WTC11 (cell line): ENCODE measurements around the gene LRRTM3. TPM values are rescaled to one million over a fixed set of nuclear protein-coding genes. Genes with fewer than 3 reads are reported as not detected.

Experiments
- ATAC-seq: fragments of 200-7000 bp; cut with Tn5 transposase; 2 replicates; pipeline ENCODE4 v1.10.0; 2021; ENCODE audit warnings: mild to moderate bottlenecking, moderate library complexity
- CTCF ChIA-PET: fragments of 300-600 bp; sonication (Branson Sonifier 250); formaldehyde crosslinking; loops from one replicate; lab custom pipeline; 2021; ENCODE audit warnings: antibody characterized with exemption; lab: Charles Lee
- POLR2A ChIA-PET: fragments of 350-600 bp; sonication (Branson Sonifier 250); formaldehyde crosslinking; loops from one replicate; lab custom pipeline; 2021; ENCODE audit warnings: antibody characterized with exemption; lab: Charles Lee
- DNase-seq: peaks from one replicate; pipeline ENCODE4 v3.0.0; 2021; ENCODE audit warnings: low spot score
- H3K27ac Mint-ChIP-seq: 2 replicates; pipeline ENCODE4 v1.8.0; 2021; ENCODE audit warnings: mixed read lengths
- H3K27me3 Mint-ChIP-seq: 2 replicates; pipeline ENCODE4 v1.8.0; 2021; ENCODE audit warnings: low read depth, mild to moderate bottlenecking, moderate library complexity, mixed read lengths
- H3K36me3 Mint-ChIP-seq: 2 replicates; pipeline ENCODE4 v1.8.0; 2021; ENCODE audit warnings: mixed read lengths
- H3K4me1 Mint-ChIP-seq: 2 replicates; pipeline ENCODE4 v1.8.0; 2022; ENCODE audit warnings: mixed read lengths
- H3K4me3 Mint-ChIP-seq: 2 replicates; pipeline ENCODE4 v1.8.0; 2021; ENCODE audit warnings: mild to moderate bottlenecking, moderate library complexity, mixed read lengths
- H3K9me3 Mint-ChIP-seq: 2 replicates; pipeline ENCODE4 v1.8.0; 2021; ENCODE audit warnings: mixed read lengths
- MLX ChIP-seq: sonication (generic); formaldehyde crosslinking; IDR thresholded peaks from 2 replicates; pipeline ENCODE4 v1.8.1; 2023; ENCODE audit warnings: mild to moderate bottlenecking, missing genetic modification reagents, moderate library complexity
- MXD4 ChIP-seq: fragments of 250-450 bp; sonication (Bioruptor Pico); IDR thresholded peaks from 2 replicates; pipeline ENCODE4 v1.8.0; 2021; ENCODE audit warnings: mild to moderate bottlenecking, moderate library complexity, borderline replicate concordance
- NFATC4 ChIP-seq: fragments of 250-450 bp; sonication (Bioruptor Pico); IDR thresholded peaks from 2 replicates; pipeline ENCODE4 v1.9.0; 2021; ENCODE audit warnings: mild to moderate bottlenecking
- NR2C2 ChIP-seq: sonication (generic); formaldehyde crosslinking; IDR thresholded peaks from 2 replicates; pipeline ENCODE4 v1.8.0; 2022; ENCODE audit warnings: mild to moderate bottlenecking, missing genetic modification reagents
- NR3C1 ChIP-seq: sonication (generic); formaldehyde crosslinking; conservative IDR thresholded peaks from 2 replicates; pipeline ENCODE4 v1.8.1; 2023; ENCODE audit warnings: low read depth, mild to moderate bottlenecking, missing genetic modification reagents
- RORB ChIP-seq: fragments of 250-450 bp; sonication (Bioruptor Pico); IDR thresholded peaks from 2 replicates; pipeline ENCODE4 v1.9.0; 2021; ENCODE audit warnings: mild to moderate bottlenecking
- TP53 ChIP-seq: sonication (generic); formaldehyde crosslinking; IDR thresholded peaks from 2 replicates; pipeline ENCODE4 v1.8.1; 2023; ENCODE audit warnings: mild to moderate bottlenecking, missing genetic modification reagents
- ZNF396 ChIP-seq: fragments of 250-450 bp; sonication (Bioruptor Pico); IDR thresholded peaks from 2 replicates; pipeline ENCODE4 v1.8.0; 2021; ENCODE audit warnings: mild to moderate bottlenecking, moderate library complexity, borderline replicate concordance
- ZNF423 ChIP-seq: fragments of 250-450 bp; sonication (Bioruptor Pico); IDR thresholded peaks from 2 replicates; pipeline ENCODE4 v2.1.2; 2022; ENCODE audit warnings: mild to moderate bottlenecking, moderate library complexity
- total RNA-seq: library from RNA; stranded (reverse); gene quantifications from 3 replicates; pipeline ENCODE4 v1.2.3, GENCODE V29; 2021
- TF ChIP-seq, protein P1 (sequence below): fragments of 200-600 bp; IDR thresholded peaks from 2 replicates; pipeline ENCODE4 v1.8.0; 2022; ENCODE audit warnings: antibody characterized with exemption
- TF ChIP-seq, protein P2 (sequence below): sonication (generic); formaldehyde crosslinking; IDR thresholded peaks from 2 replicates; pipeline ENCODE4 v1.8.0; 2023; ENCODE audit warnings: missing genetic modification reagents, mild to moderate bottlenecking, borderline replicate concordance
- TF ChIP-seq, protein P3 (sequence below): sonication (generic); formaldehyde crosslinking; IDR thresholded peaks from 2 replicates; pipeline ENCODE4 v1.8.1; 2022; ENCODE audit warnings: mild to moderate bottlenecking, missing genetic modification reagents, moderate library complexity, borderline replicate concordance
- TF ChIP-seq, protein P4 (sequence below): sonication (generic); formaldehyde crosslinking; IDR thresholded peaks from 2 replicates; pipeline ENCODE4 v1.8.1; 2023; ENCODE audit warnings: mild to moderate bottlenecking, missing genetic modification reagents

The LRRTM3 gene
- total RNA-seq, 1 experiment from 2014 or later = 0.52 TPM

DNA sequence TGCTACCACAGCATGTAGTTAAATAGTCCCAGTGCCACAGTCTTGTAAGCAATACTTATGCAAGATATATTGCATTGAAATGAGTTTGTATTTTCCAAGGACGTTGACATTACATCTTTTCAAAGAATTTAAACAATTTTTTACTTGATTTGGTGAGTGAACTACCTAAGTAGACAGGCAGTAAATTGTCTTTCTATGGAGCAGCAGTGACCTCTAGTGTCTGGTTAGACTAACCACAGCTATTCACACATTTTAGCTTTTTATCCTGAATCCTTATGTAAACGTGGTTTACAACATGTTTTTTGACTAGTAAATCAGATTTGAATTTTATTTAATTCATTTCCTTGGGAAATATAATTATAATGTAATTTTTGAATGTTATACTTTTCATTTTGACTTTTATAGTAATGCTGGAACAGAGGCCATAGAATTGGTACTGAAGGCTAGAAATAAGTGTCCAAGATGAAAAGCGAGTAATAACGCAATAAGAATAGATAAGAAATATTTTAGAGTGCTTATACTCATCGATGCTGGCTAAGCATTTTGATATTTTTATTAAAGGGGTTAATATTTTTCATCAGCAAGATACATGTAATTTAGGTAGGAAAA, 5.6 kb downstream of the LRRTM3 start:
- ChIA-PET POLR2A (no interaction called here), CTCF (interaction anchor here (0.6 to 3.1 kb wide), 10 partner anchors 10 to 590 kb away, joined by 3 to 23 read pairs (median 4); no protein-coding TSS in a partner anchor)
- DNase-seq = no peak
- no peak overlapping the region for H3K27ac Mint-ChIP-seq
- no peaks in the 10 kb centered on the region for H3K36me3 Mint-ChIP-seq
- H3K4me1 Mint-ChIP-seq = peaks cover 44% of the 10 kb centered on the region
- TF ChIP-seq, protein P1, sequence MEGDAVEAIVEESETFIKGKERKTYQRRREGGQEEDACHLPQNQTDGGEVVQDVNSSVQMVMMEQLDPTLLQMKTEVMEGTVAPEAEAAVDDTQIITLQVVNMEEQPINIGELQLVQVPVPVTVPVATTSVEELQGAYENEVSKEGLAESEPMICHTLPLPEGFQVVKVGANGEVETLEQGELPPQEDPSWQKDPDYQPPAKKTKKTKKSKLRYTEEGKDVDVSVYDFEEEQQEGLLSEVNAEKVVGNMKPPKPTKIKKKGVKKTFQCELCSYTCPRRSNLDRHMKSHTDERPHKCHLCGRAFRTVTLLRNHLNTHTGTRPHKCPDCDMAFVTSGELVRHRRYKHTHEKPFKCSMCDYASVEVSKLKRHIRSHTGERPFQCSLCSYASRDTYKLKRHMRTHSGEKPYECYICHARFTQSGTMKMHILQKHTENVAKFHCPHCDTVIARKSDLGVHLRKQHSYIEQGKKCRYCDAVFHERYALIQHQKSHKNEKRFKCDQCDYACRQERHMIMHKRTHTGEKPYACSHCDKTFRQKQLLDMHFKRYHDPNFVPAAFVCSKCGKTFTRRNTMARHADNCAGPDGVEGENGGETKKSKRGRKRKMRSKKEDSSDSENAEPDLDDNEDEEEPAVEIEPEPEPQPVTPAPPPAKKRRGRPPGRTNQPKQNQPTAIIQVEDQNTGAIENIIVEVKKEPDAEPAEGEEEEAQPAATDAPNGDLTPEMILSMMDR = peak; percentile 62
- TF ChIP-seq NR2C2 (CRISPR knock-in tag) = no peak
- TF ChIP-seq, all 79 proteins: peak for 1
- Mint-ChIP-seq H3K9me3 (no peaks in the 10 kb centered on the region), H3K4me3 (no peak overlapping the region), H3K27me3 (peaks cover 30% of the 10 kb centered on the region)
- peak; percentile 50 for ATAC-seq

DNA sequence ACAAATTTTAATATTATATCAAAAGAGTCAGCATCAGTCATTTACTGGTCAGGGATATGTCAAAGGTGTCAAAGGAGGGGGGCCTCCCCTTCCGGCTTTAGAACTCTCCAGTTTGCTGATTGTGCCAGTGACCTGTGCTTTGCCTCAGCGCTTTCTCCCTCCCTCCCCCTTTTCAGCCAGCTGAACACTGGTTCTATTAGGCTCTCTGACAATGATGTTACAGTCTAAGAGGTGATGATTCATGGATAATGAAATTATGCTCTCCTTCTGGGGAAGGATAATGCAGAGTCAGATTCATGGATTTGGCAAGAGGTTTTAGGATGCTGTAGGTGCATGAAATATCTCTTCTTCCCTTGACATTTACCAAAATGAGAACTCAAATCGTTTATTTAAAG, 6.1 kb downstream of the LRRTM3 start:
- H3K27ac Mint-ChIP-seq = no peak overlapping the region
- no peak overlapping the region for H3K4me3 Mint-ChIP-seq
- CTCF ChIA-PET = interaction anchor here (0.6 to 3.1 kb wide), 10 partner anchors 9 to 589 kb away, joined by 3 to 23 read pairs (median 4); no protein-coding TSS in a partner anchor
- no peaks in the 10 kb centered on the region for H3K9me3 Mint-ChIP-seq
- H3K36me3 Mint-ChIP-seq = no peaks in the 10 kb centered on the region
- POLR2A ChIA-PET = no interaction called here
- TF ChIP-seq NFATC4 (CRISPR knock-in tag) (no peak), MLX (no peak), NR3C1 (CRISPR knock-in tag) (no peak), ZNF423 (no peak), TP53 (no peak), RORB (CRISPR knock-in tag) (no peak), MXD4 (CRISPR knock-in tag) (no peak), ZNF396 (CRISPR knock-in tag) (no peak)
- TF ChIP-seq, protein P2, sequence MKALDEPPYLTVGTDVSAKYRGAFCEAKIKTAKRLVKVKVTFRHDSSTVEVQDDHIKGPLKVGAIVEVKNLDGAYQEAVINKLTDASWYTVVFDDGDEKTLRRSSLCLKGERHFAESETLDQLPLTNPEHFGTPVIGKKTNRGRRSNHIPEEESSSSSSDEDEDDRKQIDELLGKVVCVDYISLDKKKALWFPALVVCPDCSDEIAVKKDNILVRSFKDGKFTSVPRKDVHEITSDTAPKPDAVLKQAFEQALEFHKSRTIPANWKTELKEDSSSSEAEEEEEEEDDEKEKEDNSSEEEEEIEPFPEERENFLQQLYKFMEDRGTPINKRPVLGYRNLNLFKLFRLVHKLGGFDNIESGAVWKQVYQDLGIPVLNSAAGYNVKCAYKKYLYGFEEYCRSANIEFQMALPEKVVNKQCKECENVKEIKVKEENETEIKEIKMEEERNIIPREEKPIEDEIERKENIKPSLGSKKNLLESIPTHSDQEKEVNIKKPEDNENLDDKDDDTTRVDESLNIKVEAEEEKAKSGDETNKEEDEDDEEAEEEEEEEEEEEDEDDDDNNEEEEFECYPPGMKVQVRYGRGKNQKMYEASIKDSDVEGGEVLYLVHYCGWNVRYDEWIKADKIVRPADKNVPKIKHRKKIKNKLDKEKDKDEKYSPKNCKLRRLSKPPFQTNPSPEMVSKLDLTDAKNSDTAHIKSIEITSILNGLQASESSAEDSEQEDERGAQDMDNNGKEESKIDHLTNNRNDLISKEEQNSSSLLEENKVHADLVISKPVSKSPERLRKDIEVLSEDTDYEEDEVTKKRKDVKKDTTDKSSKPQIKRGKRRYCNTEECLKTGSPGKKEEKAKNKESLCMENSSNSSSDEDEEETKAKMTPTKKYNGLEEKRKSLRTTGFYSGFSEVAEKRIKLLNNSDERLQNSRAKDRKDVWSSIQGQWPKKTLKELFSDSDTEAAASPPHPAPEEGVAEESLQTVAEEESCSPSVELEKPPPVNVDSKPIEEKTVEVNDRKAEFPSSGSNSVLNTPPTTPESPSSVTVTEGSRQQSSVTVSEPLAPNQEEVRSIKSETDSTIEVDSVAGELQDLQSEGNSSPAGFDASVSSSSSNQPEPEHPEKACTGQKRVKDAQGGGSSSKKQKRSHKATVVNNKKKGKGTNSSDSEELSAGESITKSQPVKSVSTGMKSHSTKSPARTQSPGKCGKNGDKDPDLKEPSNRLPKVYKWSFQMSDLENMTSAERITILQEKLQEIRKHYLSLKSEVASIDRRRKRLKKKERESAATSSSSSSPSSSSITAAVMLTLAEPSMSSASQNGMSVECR (CRISPR knock-in tag) = no peak
- TF ChIP-seq, protein P3, sequence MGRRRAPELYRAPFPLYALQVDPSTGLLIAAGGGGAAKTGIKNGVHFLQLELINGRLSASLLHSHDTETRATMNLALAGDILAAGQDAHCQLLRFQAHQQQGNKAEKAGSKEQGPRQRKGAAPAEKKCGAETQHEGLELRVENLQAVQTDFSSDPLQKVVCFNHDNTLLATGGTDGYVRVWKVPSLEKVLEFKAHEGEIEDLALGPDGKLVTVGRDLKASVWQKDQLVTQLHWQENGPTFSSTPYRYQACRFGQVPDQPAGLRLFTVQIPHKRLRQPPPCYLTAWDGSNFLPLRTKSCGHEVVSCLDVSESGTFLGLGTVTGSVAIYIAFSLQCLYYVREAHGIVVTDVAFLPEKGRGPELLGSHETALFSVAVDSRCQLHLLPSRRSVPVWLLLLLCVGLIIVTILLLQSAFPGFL (CRISPR knock-in tag) = no peak
- TF ChIP-seq, protein P4, sequence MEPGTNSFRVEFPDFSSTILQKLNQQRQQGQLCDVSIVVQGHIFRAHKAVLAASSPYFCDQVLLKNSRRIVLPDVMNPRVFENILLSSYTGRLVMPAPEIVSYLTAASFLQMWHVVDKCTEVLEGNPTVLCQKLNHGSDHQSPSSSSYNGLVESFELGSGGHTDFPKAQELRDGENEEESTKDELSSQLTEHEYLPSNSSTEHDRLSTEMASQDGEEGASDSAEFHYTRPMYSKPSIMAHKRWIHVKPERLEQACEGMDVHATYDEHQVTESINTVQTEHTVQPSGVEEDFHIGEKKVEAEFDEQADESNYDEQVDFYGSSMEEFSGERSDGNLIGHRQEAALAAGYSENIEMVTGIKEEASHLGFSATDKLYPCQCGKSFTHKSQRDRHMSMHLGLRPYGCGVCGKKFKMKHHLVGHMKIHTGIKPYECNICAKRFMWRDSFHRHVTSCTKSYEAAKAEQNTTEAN = no peak
- no peak for DNase-seq
- ATAC-seq = no peak
- peaks cover 41% of the 10 kb centered on the region for H3K4me1 Mint-ChIP-seq
- H3K27me3 Mint-ChIP-seq = peaks cover 27% of the 10 kb centered on the region
